Mesothelial cell of epicardium (in vitro differentiated cells): ENCODE data around the gene HPS5. TPM values are rescaled to one million over a fixed set of nuclear protein-coding genes. Genes with fewer than 3 reads are reported as not detected.
"Not testable (repeated sequence)": the region's sequence is repeated elsewhere in the genome, so short reads cannot be mapped to it uniquely, and the experiment has no call there.

Experiments
- DNase-seq, 2 experiments: peaks; one replicate each; pipeline ENCODE4 v3.0.0; 2021; ENCODE audit warnings: low spot score in 2 of 2; ENCODE audit not compliant: unreplicated experiment in 2 of 2
- H3K27ac Mint-ChIP-seq: 2 replicates; pipeline ENCODE4 v1.8.0; 2021; ENCODE audit warnings: mixed read lengths
- H3K27me3 Mint-ChIP-seq: 2 replicates; pipeline ENCODE4 v1.8.0; 2021; ENCODE audit warnings: low read depth, mixed read lengths
- H3K36me3 Mint-ChIP-seq: 2 replicates; pipeline ENCODE4 v1.8.0; 2021; ENCODE audit warnings: mixed read lengths
- H3K4me1 Mint-ChIP-seq: 2 replicates; pipeline ENCODE4 v1.8.0; 2021; ENCODE audit warnings: mixed read lengths
- H3K4me3 Mint-ChIP-seq: 2 replicates; pipeline ENCODE4 v1.8.0; 2021; ENCODE audit warnings: mild to moderate bottlenecking, moderate library complexity, mixed read lengths
- H3K9me3 Mint-ChIP-seq: 2 replicates; pipeline ENCODE4 v1.8.0; 2021; ENCODE audit warnings: mixed read lengths
- total RNA-seq: library from RNA; stranded (reverse); gene quantifications from 3 replicates; pipeline ENCODE4 v1.2.1, GENCODE V29; 2021
- TF ChIP-seq, protein P1 (sequence below): fragments of 200-600 bp; sonication (generic); IDR thresholded peaks from one replicate; pipeline ENCODE4 v1.5.0; 2021; ENCODE audit warnings: antibody characterized with exemption; ENCODE audit not compliant: unreplicated experiment

HPS5 gene
- total RNA-seq, 1 donor from 2014 or later, result 21.4 TPM

DNA sequence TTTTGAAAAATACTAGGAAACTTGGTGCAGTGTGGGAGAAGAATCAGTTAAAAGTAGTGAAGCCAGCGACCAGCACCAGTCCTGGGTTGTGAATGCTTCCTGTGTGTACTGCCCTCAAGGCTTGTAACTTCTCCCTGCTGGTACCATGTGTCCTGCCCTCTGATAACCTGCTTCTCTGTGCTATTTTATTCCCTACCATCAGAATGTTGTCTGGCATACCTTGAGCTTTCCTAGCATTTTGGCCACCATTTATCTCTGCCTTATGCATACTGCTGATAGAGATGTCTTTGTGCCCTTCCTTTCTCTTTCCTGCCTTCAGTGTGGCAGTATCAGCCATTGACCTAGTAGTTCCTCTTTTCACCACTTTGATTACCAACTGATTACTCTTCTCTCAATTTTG is 2.4 kb upstream of the HPS5 start:
- no peaks in the 10 kb centered on the region for H3K9me3 Mint-ChIP-seq
- no peak for DNase-seq
- peaks cover 6% of the 10 kb centered on the region for H3K36me3 Mint-ChIP-seq
- H3K27me3 Mint-ChIP-seq, result no peaks in the 10 kb centered on the region
- peak overlapping the region; percentile 91 for H3K4me3 Mint-ChIP-seq
- H3K4me1 Mint-ChIP-seq, result peaks cover 53% of the 10 kb centered on the region
- H3K27ac Mint-ChIP-seq, result peak overlapping the region; percentile 55
- TF ChIP-seq, protein P1, sequence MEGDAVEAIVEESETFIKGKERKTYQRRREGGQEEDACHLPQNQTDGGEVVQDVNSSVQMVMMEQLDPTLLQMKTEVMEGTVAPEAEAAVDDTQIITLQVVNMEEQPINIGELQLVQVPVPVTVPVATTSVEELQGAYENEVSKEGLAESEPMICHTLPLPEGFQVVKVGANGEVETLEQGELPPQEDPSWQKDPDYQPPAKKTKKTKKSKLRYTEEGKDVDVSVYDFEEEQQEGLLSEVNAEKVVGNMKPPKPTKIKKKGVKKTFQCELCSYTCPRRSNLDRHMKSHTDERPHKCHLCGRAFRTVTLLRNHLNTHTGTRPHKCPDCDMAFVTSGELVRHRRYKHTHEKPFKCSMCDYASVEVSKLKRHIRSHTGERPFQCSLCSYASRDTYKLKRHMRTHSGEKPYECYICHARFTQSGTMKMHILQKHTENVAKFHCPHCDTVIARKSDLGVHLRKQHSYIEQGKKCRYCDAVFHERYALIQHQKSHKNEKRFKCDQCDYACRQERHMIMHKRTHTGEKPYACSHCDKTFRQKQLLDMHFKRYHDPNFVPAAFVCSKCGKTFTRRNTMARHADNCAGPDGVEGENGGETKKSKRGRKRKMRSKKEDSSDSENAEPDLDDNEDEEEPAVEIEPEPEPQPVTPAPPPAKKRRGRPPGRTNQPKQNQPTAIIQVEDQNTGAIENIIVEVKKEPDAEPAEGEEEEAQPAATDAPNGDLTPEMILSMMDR, result no peak

DNA sequence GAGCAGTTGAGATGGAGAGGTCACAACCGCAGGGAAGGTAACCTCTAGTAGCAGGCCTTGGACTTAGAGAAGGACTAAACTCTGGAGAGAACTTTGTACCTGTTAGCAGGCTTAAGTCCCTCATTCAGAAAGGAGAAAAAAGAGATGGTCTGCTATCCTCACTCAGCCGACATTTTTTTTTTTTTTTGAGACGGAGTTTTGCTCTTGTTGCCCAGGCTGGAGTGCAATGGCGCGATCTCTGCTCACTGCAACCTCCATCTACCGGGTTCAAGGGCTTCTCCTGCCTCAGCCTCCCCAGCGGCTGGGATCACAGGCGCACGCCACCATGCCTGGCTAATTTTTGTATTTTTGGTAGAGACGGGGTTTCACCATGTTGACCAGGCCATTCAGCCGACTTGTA is 1.9 kb upstream of the HPS5 start:
- H3K27me3 Mint-ChIP-seq, H3K36me3 Mint-ChIP-seq, H3K9me3 Mint-ChIP-seq, DNase-seq: not testable (repeated sequence)
- Mint-ChIP-seq H3K4me1 (peaks cover 54% of the 10 kb centered on the region), H3K27ac (peak overlapping the region; percentile 100), H3K4me3 (peak overlapping the region; percentile 91)

DNA sequence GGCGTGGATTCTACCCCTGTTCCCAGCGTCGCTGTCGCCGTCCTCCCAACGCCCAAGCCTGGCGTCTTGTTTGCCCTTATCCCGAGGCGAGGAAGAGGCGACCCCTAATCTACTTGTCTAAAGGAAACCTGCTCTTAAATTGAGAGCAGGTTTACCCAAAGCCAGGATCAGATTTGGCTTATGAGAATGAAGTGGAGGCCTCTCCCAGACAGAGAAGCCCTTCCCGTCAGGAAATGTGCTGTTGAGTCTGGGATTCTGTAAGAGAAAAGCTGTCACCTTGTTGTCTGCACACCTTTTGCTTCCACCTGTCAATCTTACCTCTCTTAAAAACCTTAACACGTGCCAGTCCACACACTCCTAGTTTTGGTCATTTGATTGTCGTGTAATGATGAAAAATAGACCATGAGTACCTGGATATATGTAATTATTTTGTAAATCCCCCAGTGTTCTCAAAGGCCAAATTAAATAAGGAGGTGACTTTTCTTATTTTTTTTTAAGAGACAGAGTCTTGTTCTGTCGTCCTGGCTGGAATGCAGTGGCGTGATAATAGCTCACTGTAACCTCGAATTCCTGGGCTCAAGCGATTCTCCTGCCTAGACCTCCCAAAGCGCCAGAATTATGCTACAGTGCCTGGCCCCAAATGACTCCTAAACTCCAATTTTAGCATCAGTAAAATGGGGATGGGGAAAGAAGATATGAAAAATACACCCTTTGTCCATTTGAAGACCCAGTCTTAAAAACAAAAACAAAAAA is 1.1 kb upstream of the HPS5 start:
- Mint-ChIP-seq H3K9me3 (no peaks in the 10 kb centered on the region), H3K27me3 (no peaks in the 10 kb centered on the region), H3K36me3 (peaks cover 6% of the 10 kb centered on the region), H3K4me3 (peak overlapping the region; percentile 91), H3K4me1 (peaks cover 58% of the 10 kb centered on the region), H3K27ac (peak overlapping the region; percentile 100)
- TF ChIP-seq, protein P1, result no peak
- DNase-seq, result no peak

DNA sequence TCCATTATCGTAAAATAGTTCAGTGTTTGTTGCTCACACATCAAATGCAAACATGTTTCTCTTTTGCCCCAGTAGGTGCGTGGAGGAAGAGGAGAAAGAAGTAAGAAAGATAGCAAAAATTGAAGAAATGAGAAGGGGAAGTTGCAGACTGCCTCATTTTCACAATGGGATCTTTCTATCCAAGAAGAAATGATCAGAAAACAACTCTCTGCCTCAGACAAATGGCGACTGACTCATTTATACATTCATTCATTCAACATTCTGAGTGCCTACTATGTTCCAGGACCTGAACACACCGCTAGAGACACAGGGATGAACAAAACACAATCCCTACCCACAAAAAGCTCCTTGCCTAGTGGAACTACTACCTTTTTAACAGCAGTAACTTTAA is 367 bp downstream of the HPS5 start:
- TF ChIP-seq, protein P1, result no peak
- Mint-ChIP-seq H3K27ac (peak overlapping the region; percentile 100), H3K27me3 (no peaks in the 10 kb centered on the region), H3K36me3 (peaks cover 6% of the 10 kb centered on the region), H3K4me1 (peaks cover 58% of the 10 kb centered on the region), H3K9me3 (no peaks in the 10 kb centered on the region), H3K4me3 (peak overlapping the region; percentile 91)
- DNase-seq, result no peak

DNA sequence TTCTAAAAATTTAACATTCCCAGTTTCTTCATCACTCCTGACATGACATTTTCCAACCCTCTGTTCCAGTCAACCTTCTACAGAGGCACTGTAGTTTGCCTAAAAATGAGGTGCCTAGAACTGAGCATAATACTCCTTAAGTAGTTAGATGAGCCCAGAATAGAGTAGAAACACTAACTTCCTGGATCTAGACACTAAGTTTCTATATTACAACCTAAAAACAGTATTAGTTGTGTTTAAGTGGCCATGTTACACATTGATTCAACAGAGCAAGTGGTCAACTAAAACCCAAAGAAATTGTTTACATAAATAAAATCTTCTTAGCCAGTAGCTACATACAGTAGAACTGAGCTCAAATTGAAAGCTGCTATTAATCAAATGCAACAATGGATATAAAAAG is 1.3 kb downstream of the HPS5 start:
- peaks cover 4% of the 10 kb centered on the region for H3K36me3 Mint-ChIP-seq
- peak overlapping the region; percentile 53 for H3K4me3 Mint-ChIP-seq
- DNase-seq, result no peak
- H3K27me3 Mint-ChIP-seq, result no peaks in the 10 kb centered on the region
- H3K4me1 Mint-ChIP-seq, result peaks cover 58% of the 10 kb centered on the region
- H3K27ac Mint-ChIP-seq, result peak overlapping the region; percentile 44
- TF ChIP-seq, protein P1, result no peak
- H3K9me3 Mint-ChIP-seq, result no peaks in the 10 kb centered on the region

DNA sequence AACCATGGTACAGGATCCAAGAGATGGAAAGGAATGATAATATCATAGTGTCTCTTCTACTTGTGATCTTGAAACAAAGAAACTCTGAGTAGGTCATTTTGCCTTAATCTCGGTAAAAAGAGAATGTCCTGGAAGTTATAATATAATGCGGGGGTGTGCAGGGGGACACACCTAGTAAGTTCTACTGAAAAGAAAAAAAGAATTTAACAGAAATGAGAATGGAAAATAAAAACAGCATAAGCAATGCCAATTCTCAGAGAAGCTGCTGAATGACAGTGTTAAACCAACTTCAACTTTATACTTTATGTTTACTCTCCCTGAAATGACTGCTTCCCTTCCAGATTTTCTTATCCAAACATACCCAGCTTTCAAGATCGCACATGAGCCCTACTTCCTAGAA is 2.0 kb downstream of the HPS5 start:
- H3K27me3 Mint-ChIP-seq, result no peaks in the 10 kb centered on the region
- H3K9me3 Mint-ChIP-seq, result no peaks in the 10 kb centered on the region
- H3K36me3 Mint-ChIP-seq, result peaks cover 4% of the 10 kb centered on the region
- H3K4me3 Mint-ChIP-seq, result peak overlapping the region; percentile 53
- peak overlapping the region; percentile 48 for H3K27ac Mint-ChIP-seq
- TF ChIP-seq, protein P1, result no peak
- peaks cover 52% of the 10 kb centered on the region for H3K4me1 Mint-ChIP-seq
- DNase-seq, result no peak
